ENCODE results near the gene CACNB1.
"Not testable (repeated sequence)": the region's sequence is repeated elsewhere in the genome, so short reads cannot be mapped to it uniquely, and the experiment has no call there.

CACNB1 gene

GRCh38 chr17:39173526-39174274, 23.8 kb downstream of the CACNB1 start:
- no peak for DNase-seq

GRCh38 chr17:39173080-39173479, 24.4 kb downstream of the CACNB1 start:
- no peak for DNase-seq

GRCh38 chr17:39171933-39172332, 25.5 kb downstream of the CACNB1 start:
- DNase-seq: no peak

- DNase-seq: no peak
Measured at GRCh38 chr17:39170558-39170957, 26.9 kb downstream of the CACNB1 start.

- DNase-seq: no peak
Measured at GRCh38 chr17:39170109-39170508, 27.4 kb downstream of the CACNB1 start.

- DNase-seq: no peak
Measured at GRCh38 chr17:39169518-39169917, 28.0 kb downstream of the CACNB1 start.

- DNase-seq: no peak
Measured at GRCh38 chr17:39169101-39169500, 28.4 kb downstream of the CACNB1 start.

GRCh38 chr17:39168503-39168902, 29.0 kb downstream of the CACNB1 start:
- DNase-seq: not testable (repeated sequence)

GRCh38 chr17:39167476-39167875, 30.0 kb downstream of the CACNB1 start:
- no peak for DNase-seq

GRCh38 chr17:39166437-39167335, 30.8 kb downstream of the CACNB1 start:
- DNase-seq: no peak

GRCh38 chr17:39165841-39166349, 31.6 kb downstream of the CACNB1 start, which contains the start of gene ARL5C:
Gene ARL5C (minus strand): TSS chr17:39166161. CDS start chr17:39165760, 401 bp downstream.
- DNase-seq: no peak

- DNase-seq: no peak
Measured at GRCh38 chr17:39165178-39165840, 32.2 kb downstream of the CACNB1 start.

- peak; percentile 89 for DNase-seq
Measured at GRCh38 chr17:39164675-39165143, 32.8 kb downstream of the CACNB1 start.

GRCh38 chr17:39161962-39162361, 35.5 kb downstream of the CACNB1 start:
- no peak for DNase-seq

- DNase-seq: no peak
Measured at GRCh38 chr17:39158623-39159022, 38.8 kb downstream of the CACNB1 start.

GRCh38 chr17:39156491-39156890, 41.0 kb downstream of the CACNB1 start:
- no peak for DNase-seq

- DNase-seq: no peak
Measured at GRCh38 chr17:39155654-39156053, 41.8 kb downstream of the CACNB1 start.

- peak; percentile 97 for DNase-seq
Measured at GRCh38 chr17:39153599-39154051, 43.8 kb downstream of the CACNB1 start.

- DNase-seq: peak; percentile 69
Measured at GRCh38 chr17:39151943-39152818, 45.3 kb downstream of the CACNB1 start.

GRCh38 chr17:39151150-39151942, 46.1 kb downstream of the CACNB1 start, which contains the start of gene PLXDC1:
Gene PLXDC1 (minus strand): TSS chr17:39151637. CDS start chr17:39151437, 200 bp downstream.
- no peak for DNase-seq

GRCh38 chr17:39150795-39151149, 46.7 kb downstream of the CACNB1 start:
- no peak for DNase-seq
